ENCODE data around the gene TMEM44.
"Not testable (repeated sequence)": the region's sequence is repeated elsewhere in the genome, so short reads cannot be mapped to it uniquely, and the experiment has no call there.

TMEM44 gene

GRCh38 chr3:194607592-194608389 lies 25.4 kb downstream of the TMEM44 start:
- no peak for DNase-seq

- no peak for DNase-seq
Observed at GRCh38 chr3:194606941-194607340, 26.3 kb downstream of the TMEM44 start.

GRCh38 chr3:194606163-194606562 lies 27.1 kb downstream of the TMEM44 start:
- DNase-seq, result no peak

GRCh38 chr3:194605314-194605713 lies 27.9 kb downstream of the TMEM44 start:
- not testable (repeated sequence) for DNase-seq

GRCh38 chr3:194604837-194605236 lies 28.4 kb downstream of the TMEM44 start:
- DNase-seq, result no peak

- DNase-seq, result no peak
Observed at GRCh38 chr3:194604126-194604525, 29.1 kb downstream of the TMEM44 start.

GRCh38 chr3:194602669-194603171 lies 30.5 kb downstream of the TMEM44 start:
- no peak for DNase-seq

- no peak for DNase-seq
Observed at GRCh38 chr3:194598771-194599557, 34.3 kb downstream of the TMEM44 start.

GRCh38 chr3:194596906-194597305 lies 36.3 kb downstream of the TMEM44 start:
- no peak for DNase-seq

- DNase-seq, result no peak
Observed at GRCh38 chr3:194592798-194593752, 40.1 kb downstream of the TMEM44 start.

- DNase-seq, result no peak
Observed at GRCh38 chr3:194588741-194589140, 44.5 kb downstream of the TMEM44 start.

- DNase-seq, result no peak
Observed at GRCh38 chr3:194588236-194588635, 45.0 kb downstream of the TMEM44 start.

- peak in 1 of 2 donors; percentile 39 for DNase-seq
Observed at GRCh38 chr3:194587438-194587931, 45.7 kb downstream of the TMEM44 start.

- peak in 1 of 2 donors; percentile 25 for DNase-seq
Observed at GRCh38 chr3:194586836-194587235, 46.4 kb downstream of the TMEM44 start.

GRCh38 chr3:194585880-194586281 lies 47.3 kb downstream of the TMEM44 start:
- DNase-seq, result no peak

GRCh38 chr3:194584866-194585265 lies 48.4 kb downstream of the TMEM44 start:
- peak in 1 of 2 donors; percentile 23 for DNase-seq

GRCh38 chr3:194584320-194584776 lies 48.9 kb downstream of the TMEM44 start:
- no peak for DNase-seq

- no peak for DNase-seq
Observed at GRCh38 chr3:194582196-194582905, 50.9 kb downstream of the TMEM44 start.

GRCh38 chr3:194579091-194579606 lies 54.1 kb downstream of the TMEM44 start:
- DNase-seq, result no peak

- DNase-seq, result peak in 1 of 2 donors; percentile 24
Observed at GRCh38 chr3:194577986-194578905, 55.0 kb downstream of the TMEM44 start.
